HepG2 (cell line): Measurements from ENCODE around the gene SIVA1. TPM values are rescaled to one million over a fixed set of nuclear protein-coding genes. Genes with fewer than 3 reads are reported as not detected.

Experiments used
- AGO2 ChIP-seq: fragments of 200-400 bp; formaldehyde crosslinking; optimal IDR thresholded peaks from 2 replicates; pipeline ENCODE3; 2017; ENCODE audit warnings: mild to moderate bottlenecking, low read depth, low read length, moderate library complexity
- ARHGAP35 ChIP-seq: sonication (generic); formaldehyde crosslinking; IDR thresholded peaks from 2 replicates; pipeline ENCODE4 v1.9.0; 2022; ENCODE audit warnings: mild to moderate bottlenecking, inconsistent platforms, moderate library complexity, missing genetic modification reagents, borderline replicate concordance
- BCL3 ChIP-seq: sonication (generic); formaldehyde crosslinking; IDR thresholded peaks from 2 replicates; pipeline ENCODE4 v1.5.1; 2020; ENCODE audit warnings: mild to moderate bottlenecking, missing genetic modification reagents, moderate library complexity
- CCAR2 ChIP-seq: fragments of 200-400 bp; formaldehyde crosslinking; optimal IDR thresholded peaks from 2 replicates; pipeline ENCODE3; 2018; ENCODE audit warnings: low read depth, mild to moderate bottlenecking, low read length, moderate library complexity
- FLYWCH1 ChIP-seq: sonication (generic); formaldehyde crosslinking; IDR thresholded peaks from 2 replicates; pipeline ENCODE4 v1.8.1; 2023; ENCODE audit warnings: mild to moderate bottlenecking, missing genetic modification reagents
- HCFC1 ChIP-seq: fragments of 150-350 bp; IDR thresholded peaks from 2 replicates; pipeline ENCODE4 v1.6.1; 2014; ENCODE audit warnings: low read depth, low read length
- MXD1 ChIP-seq: sonication (generic); formaldehyde crosslinking; IDR thresholded peaks from 2 replicates; pipeline ENCODE4 v1.4.0; 2020; ENCODE audit warnings: mild to moderate bottlenecking, missing genetic modification reagents
- MXD3 ChIP-seq: IDR thresholded peaks from 2 replicates; pipeline ENCODE4 v1.6.1; 2016; ENCODE audit warnings: mild to moderate bottlenecking, missing biosample characterization, missing genetic modification reagents
- RELA ChIP-seq: sonication (generic); formaldehyde crosslinking; IDR thresholded peaks from 2 replicates; pipeline ENCODE4 v1.4.0; 2020; ENCODE audit warnings: missing genetic modification reagents
- TOPORS ChIP-seq: sonication (generic); formaldehyde crosslinking; IDR thresholded peaks from 2 replicates; pipeline ENCODE4 v1.8.0; 2023; ENCODE audit warnings: mild to moderate bottlenecking, missing genetic modification reagents
- ZFP1 ChIP-seq: IDR thresholded peaks from 2 replicates; pipeline ENCODE4 v1.6.1; 2016
- ZFP91 ChIP-seq: sonication (generic); formaldehyde crosslinking; IDR thresholded peaks from 2 replicates; pipeline ENCODE4 v1.9.0; 2022; ENCODE audit warnings: missing genetic modification reagents, mild to moderate bottlenecking, borderline replicate concordance
- ZNF318 ChIP-seq: sonication (generic); formaldehyde crosslinking; IDR thresholded peaks from 2 replicates; pipeline ENCODE4 v1.4.0; 2020; ENCODE audit warnings: mild to moderate bottlenecking, missing genetic modification reagents
- ZNF589 ChIP-seq: sonication (generic); formaldehyde crosslinking; conservative IDR thresholded peaks from 2 replicates; pipeline ENCODE4 v1.8.0; 2022; ENCODE audit warnings: mild to moderate bottlenecking, moderate library complexity, missing genetic modification reagents
- ZNF660 ChIP-seq: sonication (generic); formaldehyde crosslinking; IDR thresholded peaks from 2 replicates; pipeline ENCODE4 v1.5.1; 2020; ENCODE audit warnings: mild to moderate bottlenecking, low read depth, missing genetic modification reagents, borderline replicate concordance
- ZNF691 ChIP-seq: sonication (generic); formaldehyde crosslinking; IDR thresholded peaks from 2 replicates; pipeline ENCODE4 v1.4.0; 2020; ENCODE audit warnings: missing genetic modification reagents, low read depth, mild to moderate bottlenecking, borderline replicate concordance
- polyA plus RNA-seq, 8 experiments: library from polyadenylated mRNA; depleted of rRNA in 3 of 8; stranded (reverse) in 7 of 8; unstranded in 1 of 8; fragments of >200 nt; fragmentation: Illumina TruSeq in 4 of 8; extraction: Trizol in 4 of 8; gene quantifications; 2 replicates each; pipeline versions ENCODE4 v1.2.1 to v1.2.3, GENCODE V29; 2011 to 2016; ENCODE audit warnings: low read depth in 4 of 8, missing spikeins in 1 of 8, mixed read lengths in 1 of 8; ENCODE audit not compliant: insufficient read depth in 1 of 8
- total RNA-seq, 5 experiments: library from RNA; depleted of rRNA; stranded (reverse); fragments of >200 nt; fragmentation: Illumina TruSeq; extraction: Trizol; gene quantifications; 2 replicates each; pipeline ENCODE4 v1.2.3, GENCODE V29; 2016; ENCODE audit warnings: low read depth in 1 of 5

SIVA1 gene
- total and polyA plus RNA-seq, 2 of the 13 experiments (the other 11 are each of a cell fraction or from before 2014, with no cell fraction given), result 123 to 186 TPM

- TF ChIP-seq ZNF318 (CRISPR knock-in tag) (0 out of 2 replicates have a peak, but pooled peaks have one; percentile 31), CCAR2 (no peak), BCL3 (CRISPR knock-in tag) (no peak), FLYWCH1 (CRISPR knock-in tag) (no peak), TOPORS (CRISPR knock-in tag) (no peak), MXD3 (CRISPR knock-in tag) (no peak), ZNF589 (CRISPR knock-in tag) (no peak), ZFP1 (CRISPR knock-in tag) (no peak), RELA (CRISPR knock-in tag) (no peak), MXD1 (CRISPR knock-in tag) (0 out of 2 replicates have a peak, but pooled peaks have one; percentile 58), ZFP91 (CRISPR knock-in tag) (no peak), AGO2 (peak; percentile 76), ZNF691 (CRISPR knock-in tag) (0 out of 2 replicates have a peak, but pooled peaks have one; percentile 27), ARHGAP35 (CRISPR knock-in tag) (no peak), ZNF660 (CRISPR knock-in tag) (no peak), HCFC1 (no peak)
These were observed 29.9 kb upstream of the SIVA1 start (continued) for GRCh38 chr14:104722938-104723650.
